ENCODE data around the gene LYZL1.

- TF ChIP-seq POLR2A (IDR thresholded peaks at IDR 0.05) (no peak), CTCF (IDR thresholded peaks at IDR 0.05) (no peak)
Observed at GRCh38 chr10:29269486-29269885, 19.4 kb upstream of the LYZL1 start.

All from gastroesophageal sphincter (tissue), 3 donors.